T-helper 2 cell treated with Interferon-gamma antibody and Interleukin-4, amounts not matched to agents 5 μg/mL and 100 μg/mL, for 36 hours (primary cell): ENCODE measurements around the gene ARHGAP21.
"Not testable (repeated sequence)": the region's sequence is repeated elsewhere in the genome, so short reads cannot be mapped to it uniquely, and the experiment has no call there.

Source experiments
- DNase-seq: peaks from one replicate; pipeline ENCODE4 v3.0.0; 2021; ENCODE audit warnings: low spot score
- H3K27ac Mint-ChIP-seq: one replicate; pipeline ENCODE4 v1.8.0; 2021; ENCODE audit warnings: mild to moderate bottlenecking, mixed read lengths
- H3K27me3 Mint-ChIP-seq: one replicate; pipeline ENCODE4 v1.8.0; 2021; ENCODE audit warnings: low read depth, mixed read lengths
- H3K36me3 Mint-ChIP-seq: one replicate; pipeline ENCODE4 v1.8.0; 2021; ENCODE audit warnings: low read depth, mixed read lengths
- H3K4me1 Mint-ChIP-seq: one replicate; pipeline ENCODE4 v1.8.0; 2021; ENCODE audit warnings: low read depth, mixed read lengths
- H3K4me3 Mint-ChIP-seq: one replicate; pipeline ENCODE4 v1.8.0; 2022; ENCODE audit warnings: mild to moderate bottlenecking, moderate library complexity, mixed read lengths
- H3K9me3 Mint-ChIP-seq: one replicate; pipeline ENCODE4 v1.8.0; 2021; ENCODE audit warnings: mixed read lengths

Gene ARHGAP21

GRCh38 chr10:24723788-24724380 is at the start of gene ARHGAP21:
Gene ARHGAP21 (minus strand): TSS chr10:24723887. CDS start chr10:24721899, 1,988 bp downstream.
- Mint-ChIP-seq H3K27me3 (no peaks in the 10 kb centered on the region), H3K4me3 (peak within 1 kb of the TSS; percentile 91), H3K4me1 (peaks cover 24% of the 10 kb centered on the region), H3K9me3 (no peaks in the 10 kb centered on the region), H3K36me3 (peaks cover 7% of the 10 kb centered on the region), H3K27ac (peak within 1 kb of the TSS; percentile 91)
- peak; percentile 46 for DNase-seq

- Mint-ChIP-seq H3K27ac (no peak overlapping the region), H3K4me3 (no peak overlapping the region), H3K27me3 (peaks cover 3% of the 10 kb centered on the region), H3K4me1 (no peaks in the 10 kb centered on the region), H3K9me3 (no peaks in the 10 kb centered on the region), H3K36me3 (no peaks in the 10 kb centered on the region)
- no peak for DNase-seq
These were observed 48.4 kb upstream of the ARHGAP21 start for GRCh38 chr10:24771943-24772694.

GRCh38 chr10:24764991-24765390 is 41.3 kb upstream of the ARHGAP21 start:
- H3K36me3 Mint-ChIP-seq, H3K4me1 Mint-ChIP-seq, H3K4me3 Mint-ChIP-seq, H3K27me3 Mint-ChIP-seq, DNase-seq, H3K27ac Mint-ChIP-seq, H3K9me3 Mint-ChIP-seq: not testable (repeated sequence)

GRCh38 chr10:24762966-24763623 is 39.4 kb upstream of the ARHGAP21 start:
- Mint-ChIP-seq H3K27ac (no peak overlapping the region), H3K4me3 (no peak overlapping the region), H3K4me1 (peaks cover 5% of the 10 kb centered on the region), H3K36me3 (no peaks in the 10 kb centered on the region), H3K27me3 (peaks cover 4% of the 10 kb centered on the region), H3K9me3 (peaks cover 6% of the 10 kb centered on the region)
- DNase-seq, result no peak

GRCh38 chr10:24762161-24762924 is 38.7 kb upstream of the ARHGAP21 start:
- Mint-ChIP-seq H3K9me3 (peaks cover 6% of the 10 kb centered on the region), H3K36me3 (no peaks in the 10 kb centered on the region), H3K27ac (no peak overlapping the region), H3K4me3 (peak overlapping the region; percentile 5), H3K4me1 (peaks cover 5% of the 10 kb centered on the region), H3K27me3 (peaks cover 2% of the 10 kb centered on the region)
- no peak for DNase-seq

- Mint-ChIP-seq H3K4me1 (peaks cover 5% of the 10 kb centered on the region), H3K27me3 (peaks cover 2% of the 10 kb centered on the region), H3K36me3 (no peaks in the 10 kb centered on the region), H3K9me3 (no peaks in the 10 kb centered on the region), H3K27ac (no peak overlapping the region), H3K4me3 (no peak overlapping the region)
- DNase-seq, result no peak
These were observed 36.0 kb upstream of the ARHGAP21 start for GRCh38 chr10:24759672-24760071.

- not testable (repeated sequence) for H3K36me3 Mint-ChIP-seq, DNase-seq, H3K9me3 Mint-ChIP-seq, H3K4me1 Mint-ChIP-seq, H3K4me3 Mint-ChIP-seq, H3K27me3 Mint-ChIP-seq, H3K27ac Mint-ChIP-seq
These were observed 34.6 kb upstream of the ARHGAP21 start for GRCh38 chr10:24758254-24758653.

GRCh38 chr10:24756283-24756682 is 32.6 kb upstream of the ARHGAP21 start:
- DNase-seq, result no peak
- no peak overlapping the region for H3K4me3 Mint-ChIP-seq
- peaks cover 2% of the 10 kb centered on the region for H3K27me3 Mint-ChIP-seq
- H3K27ac Mint-ChIP-seq, result no peak overlapping the region
- H3K36me3 Mint-ChIP-seq, result no peaks in the 10 kb centered on the region
- no peaks in the 10 kb centered on the region for H3K9me3 Mint-ChIP-seq
- H3K4me1 Mint-ChIP-seq, result no peaks in the 10 kb centered on the region

- Mint-ChIP-seq H3K36me3 (no peaks in the 10 kb centered on the region), H3K27ac (no peak overlapping the region), H3K9me3 (no peaks in the 10 kb centered on the region), H3K4me3 (no peak overlapping the region), H3K4me1 (no peaks in the 10 kb centered on the region), H3K27me3 (no peaks in the 10 kb centered on the region)
- no peak for DNase-seq
These were observed 28.0 kb upstream of the ARHGAP21 start for GRCh38 chr10:24751716-24752115.

GRCh38 chr10:24750695-24751094 is 27.0 kb upstream of the ARHGAP21 start:
- Mint-ChIP-seq H3K27ac (no peak overlapping the region), H3K27me3 (no peaks in the 10 kb centered on the region), H3K4me1 (no peaks in the 10 kb centered on the region)

GRCh38 chr10:24748214-24748613 is 24.5 kb upstream of the ARHGAP21 start:
- no peak overlapping the region for H3K27ac Mint-ChIP-seq
- no peak overlapping the region for H3K4me3 Mint-ChIP-seq
- H3K36me3 Mint-ChIP-seq, result no peaks in the 10 kb centered on the region
- no peaks in the 10 kb centered on the region for H3K9me3 Mint-ChIP-seq
- no peak for DNase-seq
- no peaks in the 10 kb centered on the region for H3K4me1 Mint-ChIP-seq
- no peaks in the 10 kb centered on the region for H3K27me3 Mint-ChIP-seq

More at GRCh38 chr10:24750695-24751094, 27.0 kb upstream of the ARHGAP21 start:
- Mint-ChIP-seq H3K9me3 (no peaks in the 10 kb centered on the region), H3K36me3 (no peaks in the 10 kb centered on the region), H3K4me3 (no peak overlapping the region)
- DNase-seq, result no peak

- H3K4me1 Mint-ChIP-seq, result no peaks in the 10 kb centered on the region
- DNase-seq, result no peak
- no peaks in the 10 kb centered on the region for H3K27me3 Mint-ChIP-seq
- H3K9me3 Mint-ChIP-seq, result no peaks in the 10 kb centered on the region
- H3K4me3 Mint-ChIP-seq, result no peak overlapping the region
- no peak overlapping the region for H3K27ac Mint-ChIP-seq
- H3K36me3 Mint-ChIP-seq, result no peaks in the 10 kb centered on the region
These were observed 21.3 kb upstream of the ARHGAP21 start for GRCh38 chr10:24744946-24745345.

- no peak for DNase-seq
- no peaks in the 10 kb centered on the region for H3K4me1 Mint-ChIP-seq
- H3K27ac Mint-ChIP-seq, result no peak overlapping the region
- no peaks in the 10 kb centered on the region for H3K36me3 Mint-ChIP-seq
- no peaks in the 10 kb centered on the region for H3K27me3 Mint-ChIP-seq
- no peaks in the 10 kb centered on the region for H3K9me3 Mint-ChIP-seq
- H3K4me3 Mint-ChIP-seq, result no peak overlapping the region
These were observed 17.0 kb upstream of the ARHGAP21 start for GRCh38 chr10:24740714-24741113.

- H3K27ac Mint-ChIP-seq, result no peak overlapping the region
- H3K36me3 Mint-ChIP-seq, result no peaks in the 10 kb centered on the region
- H3K4me3 Mint-ChIP-seq, result no peak overlapping the region
- H3K9me3 Mint-ChIP-seq, result no peaks in the 10 kb centered on the region
- H3K27me3 Mint-ChIP-seq, result no peaks in the 10 kb centered on the region
- no peak for DNase-seq
- no peaks in the 10 kb centered on the region for H3K4me1 Mint-ChIP-seq
These were observed 13.3 kb upstream of the ARHGAP21 start for GRCh38 chr10:24737001-24737400.
